ENCODE results near the gene NEK5. TPM values are rescaled to one million over a fixed set of nuclear protein-coding genes. Genes with fewer than 3 reads are reported as not detected.

NEK5 gene
- total and polyA plus RNA-seq, 2 donors (not counting 3 experiments of a cell fraction or from before 2014, with no cell fraction given), result 0.03 to 0.18 TPM

- intact Hi-C loops (cut with micrococcal nuclease) (no loop called here), dilution Hi-C loops (cut with MboI; ENCODE audit: extremely low pct_ligation_motif_present, low sequenced_read_pairs) (no loop called here)
- FAIRE-seq (no peak), DNase-seq (ENCODE audit: low read depth, low spot score) (no peak)
- H3K4me3 ChIP-seq (replicated peaks in 1 of 3; ENCODE audit: insufficient read depth in 1 of 3, low read depth in 1 of 3, low read length in 3 of 3), result no peak overlapping the region
- no peak overlapping the region for H3K27ac ChIP-seq (ENCODE audit: insufficient read depth, low read depth, low read length)
- peaks cover 11% of the 10 kb centered on the region for H3K79me2 ChIP-seq (ENCODE audit: control insufficient read depth, insufficient read depth, low read length)
- BruUV-seq (replicated peaks), result no TSS peak
- H3K4me1 ChIP-seq (ENCODE audit: control insufficient read depth, extremely low read depth, insufficient read depth, low read length), result no peaks in the 10 kb centered on the region
- ChIA-PET CTCF (no interaction called here), POLR2A (no interaction called here)
- H4K20me1 ChIP-seq (replicated peaks; ENCODE audit: control insufficient read depth, extremely low read depth, insufficient read depth, low read length), result no peaks in the 10 kb centered on the region
- no peaks in the 10 kb centered on the region for H3K27me3 ChIP-seq (ENCODE audit: control insufficient read depth in 2 of 2, insufficient read depth in 2 of 2, low read length in 2 of 2)
- no peak for TF ChIP-seq POLR2AphosphoS5 (IDR thresholded peaks at IDR 0.05; ENCODE audit: insufficient read depth, low read depth, low read length)
- TF ChIP-seq JUN (IDR thresholded peaks at IDR 0.05; ENCODE audit: borderline replicate concordance, insufficient read depth, insufficient read length, low read depth), result no peak
- TF ChIP-seq POLR2A (IDR thresholded peaks at IDR 0.05; ENCODE audit: low read depth, low read length), result no peak
- TF ChIP-seq FOS (IDR thresholded peaks at IDR 0.05; ENCODE audit: borderline replicate concordance, insufficient read depth, low read length), result no peak
- no peak for TF ChIP-seq GATA2 (IDR thresholded peaks at IDR 0.05; ENCODE audit: insufficient read depth, insufficient read length, low read depth, low read length)
- no peak for TF ChIP-seq EZH2 (IDR thresholded peaks at IDR 0.05; ENCODE audit: borderline replicate concordance, low read depth, low read length, severe bottlenecking)
- TF ChIP-seq MYC (IDR thresholded peaks at IDR 0.05; ENCODE audit: low read depth, low read length), result no peak
- TF ChIP-seq MAX (IDR thresholded peaks at IDR 0.05; ENCODE audit: insufficient read depth, insufficient read length), result no peak
- TF ChIP-seq CTCF (IDR thresholded peaks at IDR 0.05; ENCODE audit: extremely low read depth in 1 of 2, insufficient read depth in 1 of 2, low read depth in 1 of 2, low read length in 2 of 2), result no peak
- H3K36me3 ChIP-seq (ENCODE audit: control insufficient read depth in 2 of 2, extremely low read depth in 1 of 2, insufficient read depth in 2 of 2, low read length in 2 of 2), result peaks cover 8 to 9% of the 10 kb centered on the region in 2 experiments
- H3K4me2 ChIP-seq (ENCODE audit: insufficient read depth, low read length), result no peak overlapping the region
- H3K9me3 ChIP-seq (replicated peaks; ENCODE audit: control insufficient read depth, insufficient read depth, low read length), result no peaks in the 10 kb centered on the region
- no peaks in the 10 kb centered on the region for H3K9me1 ChIP-seq (replicated peaks; ENCODE audit: control insufficient read depth, extremely low read depth, insufficient read depth, low read length)
- no peak overlapping the region for H2AFZ ChIP-seq (ENCODE audit: low read depth, low read length)
- no peak overlapping the region for H3K9ac ChIP-seq (replicated peaks; ENCODE audit: extremely low read depth, insufficient read depth, low read length)
Observed at GRCh38 chr13:52020191-52020590, 108.7 kb downstream of the NEK5 start.

All from endothelial cell of umbilical vein (primary cell).